GM12891 (cell line): ENCODE data around the gene ZNF385D.

Source experiments
- POLR2A ChIP-seq: IDR thresholded peaks from 2 replicates; pipeline ENCODE4 v1.6.1; 2011; ENCODE audit warnings: low read depth, low read length, control low read depth
- POLR2AphosphoS5 ChIP-seq: IDR thresholded peaks from 2 replicates; pipeline ENCODE4 v1.6.1; 2011; ENCODE audit warnings: low read depth, low read length, control low read depth
- POU2F2 ChIP-seq: IDR thresholded peaks from 2 replicates; pipeline ENCODE4 v1.6.1; 2011; ENCODE audit warnings: low read depth, mild to moderate bottlenecking, control low read depth, low read length, moderate library complexity
- SPI1 ChIP-seq: IDR thresholded peaks from 2 replicates; pipeline ENCODE4 v1.6.1; 2011; ENCODE audit warnings: low read depth, low read length, control low read depth
- TAF1 ChIP-seq: IDR thresholded peaks from 2 replicates; pipeline ENCODE4 v1.6.1; 2011; ENCODE audit warnings: low read depth, low read length, control low read depth

- TF ChIP-seq POLR2A, result no peak
- TF ChIP-seq SPI1, result no peak
- no peak for TF ChIP-seq POLR2AphosphoS5
- no peak for TF ChIP-seq POU2F2
- TF ChIP-seq TAF1, result no peak
Measured at GRCh38 chr3:21449738-21450137, 301.3 kb downstream of the ZNF385D start.
